HCT116 (cell line): ENCODE data around the gene SLC3A2. TPM values are rescaled to one million over a fixed set of nuclear protein-coding genes. Genes with fewer than 3 reads are reported as not detected.

Experiments
- ATAC-seq: fragments of 200-7000 bp; cut with Tn5 transposase; 2 replicates; pipeline ENCODE4 v1.9.1; 2020; ENCODE audit warnings: mild to moderate bottlenecking, moderate library complexity
- BruUV-seq: library from RNA; stranded (reverse); fragments of 400-500 nt; replicated peaks from 2 replicates; lab custom pipeline; 2021; lab: Mats Ljungman, UMichigan
- CTCF ChIA-PET: fragments of 300-600 bp; sonication (Branson Sonifier 250); formaldehyde crosslinking; loops from one replicate; lab custom pipeline; 2021; ENCODE audit warnings: antibody characterized with exemption; lab: Charles Lee
- POLR2A ChIA-PET: fragments of 300-600, 350-600 bp; sonication (Branson Sonifier 250); formaldehyde crosslinking; loops from one replicate; lab custom pipeline; 2021; ENCODE audit warnings: antibody characterized with exemption; lab: Charles Lee
- RAD21 ChIA-PET, 2 experiments: fragments of 300-600 bp; sonication (Branson Sonifier 250); formaldehyde crosslinking; loops; one replicate each; lab custom pipeline; 2023; ENCODE audit warnings: low total read pairs in 2 of 2; ENCODE audit not compliant: uncharacterized antibody in 2 of 2, unreplicated experiment in 2 of 2, low non-redundant PET in 1 of 2; lab: Charles Lee
- DNase-seq: peaks from one replicate; pipeline ENCODE4 v3.0.0-alpha.2; 2010; ENCODE audit warnings: low read depth, low spot score
- H2AFZ ChIP-seq: fragments of 200-600 bp; shearing (Covaris generic), sonication (generic); 2 replicates; pipeline ENCODE4 v1.6.1; 2017; ENCODE audit warnings: low read depth, mixed run types, mixed read lengths, antibody characterized with exemption, low read length; ENCODE audit not compliant: poor library complexity, severe bottlenecking
- H3K27ac ChIP-seq: 2 replicates; pipeline ENCODE4 v1.5.1; 2012; ENCODE audit warnings: low read depth, low read length
- H3K27me3 ChIP-seq: fragments of 200-600 bp; sonication (generic); 2 replicates; pipeline ENCODE4 v1.6.1; 2016; ENCODE audit warnings: mixed run types, low read length, mixed read lengths; ENCODE audit not compliant: insufficient read depth
- H3K36me3 ChIP-seq, 2 experiments: fragments of 200-500 bp in 1 of 2; fragments of 200-600 bp in 1 of 2; sonication (Bioruptor generic) in 1 of 2; sonication (generic) in 1 of 2; 2 replicates each; pipeline versions ENCODE4 v1.5.1 to v1.6.1; 2014 to 2016; ENCODE audit warnings: low read length in 2 of 2, inconsistent platforms in 1 of 2, mixed read lengths in 1 of 2, mixed run types in 1 of 2; ENCODE audit not compliant: insufficient read depth in 2 of 2, control insufficient read depth in 1 of 2
- H3K4me1 ChIP-seq, 2 experiments: fragments of 200-600 bp in 1 of 2; sonication (generic) in 1 of 2; 2 replicates each; pipeline versions ENCODE4 v1.5.1 to v1.6.1; 2012 to 2017; ENCODE audit warnings: low read length in 2 of 2, inconsistent platforms in 1 of 2, mild to moderate bottlenecking in 1 of 2, mixed read lengths in 1 of 2, mixed run types in 1 of 2, moderate library complexity in 1 of 2; ENCODE audit not compliant: insufficient read depth in 2 of 2, control insufficient read depth in 1 of 2
- H3K4me2 ChIP-seq: fragments of 200-600 bp; sonication (generic); 2 replicates; pipeline ENCODE4 v1.6.1; 2017; ENCODE audit warnings: mixed run types, low read length, mixed read lengths
- H3K4me3 ChIP-seq, 2 experiments: fragments of 200-600 bp in 1 of 2; sonication (generic) in 1 of 2; replicated peaks in 1 of 2; 2 replicates each; pipeline ENCODE4 v1.5.1; 2011 to 2016; ENCODE audit warnings: low read length in 2 of 2, control low read depth in 1 of 2, low read depth in 1 of 2, mild to moderate bottlenecking in 1 of 2, mixed read lengths in 1 of 2, mixed run types in 1 of 2
- H3K79me2 ChIP-seq: fragments of 200-600 bp; sonication (generic); 2 replicates; pipeline ENCODE4 v1.6.1; 2017; ENCODE audit warnings: mild to moderate bottlenecking, mixed run types, low read length, moderate library complexity, mixed read lengths; ENCODE audit not compliant: insufficient read depth
- H3K9ac ChIP-seq: fragments of 200-600 bp; sonication (generic); 2 replicates; pipeline ENCODE4 v1.6.1; 2016; ENCODE audit warnings: low read length, mixed read lengths
- H3K9me2 ChIP-seq: fragments of 200-600 bp; sonication (generic), shearing (Covaris generic); 2 replicates; pipeline ENCODE4 v1.6.1; 2017; ENCODE audit warnings: mixed run types, mild to moderate bottlenecking, moderate library complexity; ENCODE audit not compliant: insufficient read depth
- H3K9me3 ChIP-seq, 2 experiments: fragments of 200-500 bp in 1 of 2; fragments of 200-600 bp in 1 of 2; sonication (Bioruptor generic) in 1 of 2; sonication (generic) in 1 of 2; 2 replicates each; pipeline ENCODE4 v1.6.1; 2014 to 2017; ENCODE audit warnings: low read length in 2 of 2, mixed read lengths in 2 of 2, inconsistent platforms in 1 of 2, low read depth in 1 of 2, mild to moderate bottlenecking in 1 of 2, mixed run types in 1 of 2, moderate library complexity in 1 of 2; ENCODE audit not compliant: control insufficient read depth in 1 of 2, insufficient read depth in 1 of 2
- H4K20me1 ChIP-seq: fragments of 200-600 bp; sonication (generic), shearing (Covaris generic); 2 replicates; pipeline ENCODE4 v1.6.1; 2017; ENCODE audit warnings: mixed run types, mild to moderate bottlenecking, moderate library complexity; ENCODE audit not compliant: insufficient read depth
- ATF3 ChIP-seq: IDR thresholded peaks from 2 replicates; pipeline ENCODE4 v1.6.1; 2012
- CEBPB ChIP-seq: IDR thresholded peaks from 2 replicates; pipeline ENCODE4 v1.6.1; 2012; ENCODE audit warnings: low read depth
- EGR1 ChIP-seq: IDR thresholded peaks from 2 replicates; pipeline ENCODE4 v1.6.1; 2012; ENCODE audit warnings: low read depth
- JUND ChIP-seq: IDR thresholded peaks from 2 replicates; pipeline ENCODE4 v1.6.1; 2012
- POLR2AphosphoS5 ChIP-seq: IDR thresholded peaks from 2 replicates; pipeline ENCODE4 v1.6.1; 2011; ENCODE audit warnings: mild to moderate bottlenecking, low read depth, low read length, moderate library complexity
- RAD21 ChIP-seq: IDR thresholded peaks from 2 replicates; pipeline ENCODE4 v1.6.1; 2012; ENCODE audit warnings: low read depth, mild to moderate bottlenecking
- SIN3A ChIP-seq: IDR thresholded peaks from 2 replicates; pipeline ENCODE4 v1.6.1; 2012; ENCODE audit warnings: low read depth
- SRF ChIP-seq: IDR thresholded peaks from 2 replicates; pipeline ENCODE4 v1.6.1; 2012; ENCODE audit warnings: low read depth
- YY1 ChIP-seq: IDR thresholded peaks from 2 replicates; pipeline ENCODE4 v1.6.1; 2011; ENCODE audit warnings: low read length, low read depth, moderate library complexity, mild to moderate bottlenecking; ENCODE audit not compliant: insufficient replicate concordance; ENCODE audit errors: extremely low read depth
- ZFX ChIP-seq: fragments of 450-650 bp; IDR thresholded peaks from 2 replicates; pipeline ENCODE4 v1.6.1; 2017
- intact Hi-C: fragments of 100-400 bp; cut with micrococcal nuclease; formaldehyde crosslinking; loops from 2 replicates; pipeline ENCODE4 v1.10.0; 2022
- total RNA-seq: library from RNA; stranded (reverse); gene quantifications from one replicate; pipeline ENCODE4 v1.2.1, GENCODE V29; 2021; ENCODE audit not compliant: unreplicated experiment

Gene SLC3A2
- total RNA-seq, 1 experiment from 2014 or later: 418 TPM

GRCh38 chr11:62921573-62922188 is 41.0 kb downstream of the SLC3A2 start:
- ChIA-PET POLR2A (interaction anchor here (0.6 kb wide), 1 partner anchor 447 kb away, joined by 3 read pairs; no protein-coding TSS in a partner anchor), CTCF (interaction anchor here (1.1 to 2.3 kb wide), 4 partner anchors 12 to 99 kb away, joined by 3 to 8 read pairs (median 6); no protein-coding TSS in a partner anchor), RAD21 (interaction anchor here (0.7 kb wide), 2 partner anchors 102 kb away, joined by 3 read pairs; no protein-coding TSS in a partner anchor)
- no peaks in the 10 kb centered on the region for H3K9me2 ChIP-seq
- H3K4me1 ChIP-seq: peaks cover 7 to 17% of the 10 kb centered on the region in 2 experiments
- no peaks in the 10 kb centered on the region for H4K20me1 ChIP-seq
- H3K4me2 ChIP-seq: peak overlapping the region; percentile 73
- H3K79me2 ChIP-seq: no peaks in the 10 kb centered on the region
- H3K27me3 ChIP-seq: no peaks in the 10 kb centered on the region; the same call in 1 of the 2 replicates
- H3K27ac ChIP-seq: no peak overlapping the region
- 0 out of 2 replicates have a peak overlapping the region, but pooled peaks have one; percentile 14 for H3K9ac ChIP-seq
- DNase-seq (no peak), ATAC-seq (peak; percentile 68)
- TF ChIP-seq SRF (no peak), ATF3 (no peak), POLR2AphosphoS5 (no peak), YY1 (no peak), EGR1 (no peak), SIN3A (no peak), CEBPB (no peak), JUND (no peak), RAD21 (no peak), ZFX (no peak)
- intact Hi-C loops: no loop called here
- H3K36me3 ChIP-seq: no peaks in the 10 kb centered on the region
- peak overlapping the region; percentile 54 for H2AFZ ChIP-seq
- no TSS peak for BruUV-seq
- H3K4me3 ChIP-seq: peak overlapping the region; percentile 13 to 32
- no peaks in the 10 kb centered on the region for H3K9me3 ChIP-seq
